ENCODE measurements around the gene PTPRM. TPM values are rescaled to one million over a fixed set of nuclear protein-coding genes. Genes with fewer than 3 reads are reported as not detected.

Gene PTPRM
- total RNA-seq, 4 donors from 2014 or later: 22.5 to 92.5 (median 39.2) TPM

GRCh38 chr18:7684966-7685365 is 117.8 kb downstream of the PTPRM start:
- no peaks in the 10 kb centered on the region for H3K9me3 ChIP-seq
- H3K27ac ChIP-seq: no peak overlapping the region
- no peaks in the 10 kb centered on the region for H3K27me3 ChIP-seq
- DNase-seq: no peak
- no peaks in the 10 kb centered on the region for H3K36me3 ChIP-seq
- 63 to 76% methylated on average over 2 to 3 of the region's 3 CpGs for WGBS, 2 donors (ENCODE audit: low coverage in 1 of 2)
- no peaks in the 10 kb centered on the region for H3K4me1 ChIP-seq
- intact Hi-C loops (cut with DNase I; ENCODE audit: low total_unique reads) (no loop called here), in situ Hi-C loops (cut with MboI; ENCODE audit: low pct_ligation_motif_present in 1 of 4, low pct_unique_long_range_greater_than_20kb in 1 of 4, low sequenced_read_pairs in 3 of 4) (no loop called here)
- no peak overlapping the region for H3K4me3 ChIP-seq
- no peak for TF ChIP-seq CTCF (IDR thresholded peaks at IDR 0.05)

- Histone ChIP-seq H3K9me3 (no peaks in the 10 kb centered on the region), H3K27ac (no peak overlapping the region), H3K4me3 (no peak overlapping the region), H3K27me3 (no peaks in the 10 kb centered on the region), H3K36me3 (no peaks in the 10 kb centered on the region), H3K4me1 (no peaks in the 10 kb centered on the region)
- DNase-seq: no peak
- intact Hi-C loops (cut with DNase I; ENCODE audit: low total_unique reads): no loop called here
- 60 to 71% methylated on average over 1 of the region's 1 CpG for WGBS, 2 donors (ENCODE audit: low coverage in 1 of 2)
- TF ChIP-seq POLR2AphosphoS5 (IDR thresholded peaks at IDR 0.05): no peak
- no peak for TF ChIP-seq POLR2A (IDR thresholded peaks at IDR 0.05)
- no peak for TF ChIP-seq EP300 (IDR thresholded peaks at IDR 0.05; ENCODE audit: low read depth)
- TF ChIP-seq CTCF (IDR thresholded peaks at IDR 0.05): no peak
- in situ Hi-C loops (cut with MboI; ENCODE audit: low pct_ligation_motif_present in 1 of 4, low pct_unique_long_range_greater_than_20kb in 1 of 4, low sequenced_read_pairs in 3 of 4): no loop called here
Measured at GRCh38 chr18:7686278-7686677, 119.2 kb downstream of the PTPRM start.

GRCh38 chr18:7688580-7688979 is 121.5 kb downstream of the PTPRM start:
- no peak overlapping the region for H3K27ac ChIP-seq
- H3K9me3 ChIP-seq: no peaks in the 10 kb centered on the region
- no peaks in the 10 kb centered on the region for H3K36me3 ChIP-seq
- H3K27me3 ChIP-seq: no peaks in the 10 kb centered on the region
- 79% methylated on average over 3 of the region's 3 CpGs; no CpG with 5 or more reads in 1 of the 2 donors for WGBS, 2 donors (ENCODE audit: low coverage in 1 of 2)
- intact Hi-C loops (cut with DNase I; ENCODE audit: low total_unique reads): no loop called here
- TF ChIP-seq POLR2AphosphoS5 (IDR thresholded peaks at IDR 0.05): no peak
- no peak for TF ChIP-seq CTCF (IDR thresholded peaks at IDR 0.05)
- TF ChIP-seq EP300 (IDR thresholded peaks at IDR 0.05; ENCODE audit: low read depth): no peak
- TF ChIP-seq POLR2A (IDR thresholded peaks at IDR 0.05): no peak
- in situ Hi-C loops (cut with MboI; ENCODE audit: low pct_ligation_motif_present in 1 of 4, low pct_unique_long_range_greater_than_20kb in 1 of 4, low sequenced_read_pairs in 3 of 4): no loop called here
- no peak overlapping the region for H3K4me3 ChIP-seq
- H3K4me1 ChIP-seq: no peaks in the 10 kb centered on the region
- DNase-seq: no peak

- no peaks in the 10 kb centered on the region for H3K4me1 ChIP-seq
- no peaks in the 10 kb centered on the region for H3K36me3 ChIP-seq
- 93 to 95% methylated on average over 3 of the region's 3 CpGs for WGBS, 2 donors (ENCODE audit: low coverage in 1 of 2)
- H3K4me3 ChIP-seq: no peak overlapping the region
- in situ Hi-C loops (cut with MboI; ENCODE audit: low pct_ligation_motif_present in 1 of 4, low pct_unique_long_range_greater_than_20kb in 1 of 4, low sequenced_read_pairs in 3 of 4): no loop called here
- intact Hi-C loops (cut with DNase I; ENCODE audit: low total_unique reads): no loop called here
- no peaks in the 10 kb centered on the region for H3K9me3 ChIP-seq
- TF ChIP-seq POLR2A (IDR thresholded peaks at IDR 0.05): no peak
- no peak for TF ChIP-seq EP300 (IDR thresholded peaks at IDR 0.05; ENCODE audit: low read depth)
- no peak for TF ChIP-seq CTCF (IDR thresholded peaks at IDR 0.05)
- TF ChIP-seq POLR2AphosphoS5 (IDR thresholded peaks at IDR 0.05): no peak
- no peaks in the 10 kb centered on the region for H3K27me3 ChIP-seq
- H3K27ac ChIP-seq: no peak overlapping the region
- DNase-seq: no peak
Measured at GRCh38 chr18:7691206-7691605, 124.1 kb downstream of the PTPRM start.
